OCI-LY1 (cell line): ENCODE results near the gene NEGR1.

Experiments used
- CTCF ChIP-seq: fragments of 200-600 bp; sonication (generic), shearing (Covaris generic); IDR thresholded peaks from 2 replicates; pipeline ENCODE4 v1.5.1; 2017; ENCODE audit warnings: mild to moderate bottlenecking, antibody characterized with exemption, low read length, moderate library complexity, mixed read lengths
- EZH2 ChIP-seq: fragments of 200-600 bp; sonication (generic), shearing (Covaris generic); IDR thresholded peaks from 2 replicates; pipeline ENCODE4 v1.8.0; 2017; ENCODE audit warnings: borderline replicate concordance, mixed run types, mild to moderate bottlenecking, antibody characterized with exemption, low read length, moderate library complexity, mixed read lengths

- TF ChIP-seq CTCF = no peak
- no peak for TF ChIP-seq EZH2
Measured at GRCh38 chr1:71561206-71561605, 721.1 kb downstream of the NEGR1 start.
